GM19035 (cell line): ENCODE measurements around the gene MED15.
"Not testable (repeated sequence)": the region's sequence is repeated elsewhere in the genome, so short reads cannot be mapped to it uniquely, and the experiment has no call there.

ENCODE experiments used
- ATAC-seq: cut with Tn5 transposase; IDR thresholded peaks from one replicate; pipeline ENCODE4 v1.9.1; 2021; ENCODE audit not compliant: unreplicated experiment

The MED15 gene

GRCh38 chr22:20531154-20531403 is 23.7 kb downstream of the MED15 start:
- no peak for ATAC-seq

GRCh38 chr22:20531404-20532201 is 24.2 kb downstream of the MED15 start:
- ATAC-seq, result no peak

GRCh38 chr22:20532256-20532993 is 25.0 kb downstream of the MED15 start:
- ATAC-seq, result no peak

- ATAC-seq, result no peak
These were observed 25.9 kb downstream of the MED15 start for GRCh38 chr22:20533095-20533878.

- no peak for ATAC-seq
These were observed 26.5 kb downstream of the MED15 start for GRCh38 chr22:20533879-20534265.

- ATAC-seq, result no peak
These were observed 29.3 kb downstream of the MED15 start for GRCh38 chr22:20536590-20537324.

GRCh38 chr22:20537325-20537756 is 29.9 kb downstream of the MED15 start:
- no peak for ATAC-seq

- ATAC-seq, result no peak
These were observed 30.6 kb downstream of the MED15 start for GRCh38 chr22:20537983-20538382.

- not testable (repeated sequence) for ATAC-seq
These were observed 31.5 kb downstream of the MED15 start for GRCh38 chr22:20538875-20539274.

- ATAC-seq, result no peak
These were observed 34.6 kb downstream of the MED15 start for GRCh38 chr22:20542055-20542454.

- no peak for ATAC-seq
These were observed 35.3 kb downstream of the MED15 start for GRCh38 chr22:20542736-20543135.

- not testable (repeated sequence) for ATAC-seq
These were observed 37.9 kb downstream of the MED15 start for GRCh38 chr22:20545318-20545634.

- ATAC-seq, result no peak
These were observed 38.5 kb downstream of the MED15 start for GRCh38 chr22:20545681-20546521.

GRCh38 chr22:20546541-20546950 is 39.1 kb downstream of the MED15 start:
- no peak for ATAC-seq

GRCh38 chr22:20547029-20547428 is 39.6 kb downstream of the MED15 start:
- ATAC-seq, result no peak

GRCh38 chr22:20548806-20549205 is 41.4 kb downstream of the MED15 start:
- no peak for ATAC-seq

- ATAC-seq, result no peak
These were observed 41.9 kb downstream of the MED15 start for GRCh38 chr22:20549232-20549841.

GRCh38 chr22:20550057-20550817 is 42.8 kb downstream of the MED15 start:
- no peak for ATAC-seq
